SK-N-SH (cell line): ENCODE results near the gene DNAAF9. TPM values are rescaled to one million over a fixed set of nuclear protein-coding genes. Genes with fewer than 3 reads are reported as not detected.

ENCODE experiments used
- CTCF ChIA-PET: fragments of 300-600, 350-600 bp; formaldehyde crosslinking; extraction: SDS; loops from one replicate; lab custom pipeline; 2021; lab: Yijun Ruan, JAX
- POLR2A ChIA-PET: fragments of 350-600 bp; sonication (Branson Sonifier 250); formaldehyde crosslinking; extraction: SDS; loops from one replicate; lab custom pipeline; 2020; ENCODE audit warnings: antibody characterized with exemption, inconsistent platforms; lab: Yijun Ruan, JAX
- DNase-seq: peaks from one replicate; pipeline ENCODE4 v3.0.0; 2012
- H2AFZ ChIP-seq: fragments of 200-600 bp; sonication (generic); 2 replicates; pipeline ENCODE4 v1.8.1; 2016; ENCODE audit warnings: antibody characterized with exemption, mild to moderate bottlenecking, low read depth
- H3F3A ChIP-seq: fragments of 200-600 bp; sonication (generic); replicated peaks from 2 replicates; pipeline ENCODE3; 2016; ENCODE audit warnings: antibody characterized with exemption, mild to moderate bottlenecking; ENCODE audit not compliant: insufficient read depth
- H3K27ac ChIP-seq, 2 experiments: fragments of 200-500 bp in 1 of 2; fragments of 200-600 bp in 1 of 2; sonication (Bioruptor generic) in 1 of 2; sonication (generic), shearing (Covaris generic) in 1 of 2; 2 replicates each; pipeline versions ENCODE4 v1.5.1 to v1.6.1; 2014 to 2016; ENCODE audit warnings: low read depth in 2 of 2, inconsistent platforms in 1 of 2, low read length in 1 of 2, mild to moderate bottlenecking in 1 of 2, mixed read lengths in 1 of 2
- H3K27me3 ChIP-seq: fragments of 200-600 bp; sonication (generic), shearing (Covaris generic); 2 replicates; pipeline ENCODE4 v1.6.1; 2016; ENCODE audit warnings: mixed run types; ENCODE audit not compliant: insufficient read depth
- H3K36me3 ChIP-seq, 2 experiments: fragments of 200-500 bp in 1 of 2; fragments of 200-600 bp in 1 of 2; sonication (Bioruptor generic) in 1 of 2; sonication (generic) in 1 of 2; replicated peaks in 1 of 2; 2 replicates each; pipeline versions ENCODE3 to v1.5.1; 2014 to 2016; ENCODE audit warnings: low read length in 1 of 2, mild to moderate bottlenecking in 1 of 2; ENCODE audit not compliant: insufficient read depth in 2 of 2, control insufficient read depth in 1 of 2
- H3K4me1 ChIP-seq, 2 experiments: fragments of 200-500 bp in 1 of 2; fragments of 200-600 bp in 1 of 2; sonication (Bioruptor generic) in 1 of 2; sonication (generic), shearing (Covaris generic) in 1 of 2; 2 replicates each; pipeline versions ENCODE4 v1.5.1 to v1.6.1; 2014 to 2016; ENCODE audit warnings: low read depth in 1 of 2, low read length in 1 of 2, mixed run types in 1 of 2; ENCODE audit not compliant: insufficient read depth in 2 of 2, control insufficient read depth in 1 of 2
- H3K4me2 ChIP-seq: fragments of 200-600 bp; sonication (generic), shearing (Covaris generic); 2 replicates; pipeline ENCODE4 v1.6.1; 2017; ENCODE audit warnings: mixed run types
- H3K4me3 ChIP-seq, 2 experiments: fragments of 200-500 bp in 1 of 2; fragments of 200-600 bp in 1 of 2; sonication (Bioruptor generic) in 1 of 2; sonication (generic), shearing (Covaris generic) in 1 of 2; 2 replicates each; pipeline versions ENCODE4 v1.5.1 to v1.8.1; 2014 to 2016; ENCODE audit warnings: low read depth in 2 of 2, inconsistent platforms in 1 of 2, low read length in 1 of 2, mild to moderate bottlenecking in 1 of 2, mixed read lengths in 1 of 2, moderate library complexity in 1 of 2
- H3K79me2 ChIP-seq: fragments of 200-600 bp; sonication (generic); 2 replicates; pipeline ENCODE4 v1.8.1; 2017; ENCODE audit warnings: mild to moderate bottlenecking; ENCODE audit not compliant: insufficient read depth
- H3K9ac ChIP-seq: fragments of 200-600 bp; sonication (generic); 2 replicates; pipeline ENCODE4 v1.6.1; 2017; ENCODE audit warnings: mixed run types
- H3K9me2 ChIP-seq: fragments of 200-600 bp; sonication (generic); 2 replicates; pipeline ENCODE4 v1.6.1; 2017; ENCODE audit warnings: mixed run types
- H3K9me3 ChIP-seq: fragments of 200-600 bp; sonication (generic); 2 replicates; pipeline ENCODE4 v1.6.1; 2017; ENCODE audit warnings: mixed run types, mild to moderate bottlenecking, moderate library complexity
- H4K20me1 ChIP-seq: fragments of 200-600 bp; sonication (generic); 2 replicates; pipeline ENCODE4 v1.6.1; 2017; ENCODE audit warnings: mild to moderate bottlenecking, mixed run types; ENCODE audit not compliant: insufficient read depth
- CTCF ChIP-seq: fragments of 200-600 bp; sonication (generic); IDR thresholded peaks from 2 replicates; pipeline ENCODE4 v1.6.1; 2017; ENCODE audit warnings: antibody characterized with exemption, mild to moderate bottlenecking, moderate library complexity
- ELF1 ChIP-seq: IDR thresholded peaks from 2 replicates; pipeline ENCODE4 v1.4.0; 2012
- FOSL2 ChIP-seq: IDR thresholded peaks from 2 replicates; pipeline ENCODE4 v1.4.0; 2012; ENCODE audit warnings: low read depth, mild to moderate bottlenecking, moderate library complexity, borderline replicate concordance
- FOXM1 ChIP-seq: IDR thresholded peaks from 2 replicates; pipeline ENCODE4 v1.4.0; 2012; ENCODE audit warnings: low read depth, mild to moderate bottlenecking
- GABPA ChIP-seq: IDR thresholded peaks from 2 replicates; pipeline ENCODE4 v1.4.0; 2012; ENCODE audit warnings: low read depth, mild to moderate bottlenecking
- GATA2 ChIP-seq: sonication (generic); formaldehyde crosslinking; IDR thresholded peaks from 2 replicates; pipeline ENCODE4 v1.5.0; 2020; ENCODE audit warnings: mild to moderate bottlenecking, missing genetic modification reagents
- MAX ChIP-seq: IDR thresholded peaks from 2 replicates; pipeline ENCODE4 v1.4.0; 2012; ENCODE audit warnings: low read depth
- MEF2A ChIP-seq: IDR thresholded peaks from 2 replicates; pipeline ENCODE4 v1.4.0; 2012; ENCODE audit warnings: low read depth, borderline replicate concordance
- PBX3 ChIP-seq: IDR thresholded peaks from 2 replicates; pipeline ENCODE4; 2012
- RAD21 ChIP-seq: IDR thresholded peaks from 2 replicates; pipeline ENCODE4 v1.6.1; 2012; ENCODE audit warnings: mild to moderate bottlenecking, low read length
- RXRA ChIP-seq: IDR thresholded peaks from 2 replicates; pipeline ENCODE4 v1.4.0; 2012; ENCODE audit warnings: low read depth, mild to moderate bottlenecking, borderline replicate concordance
- SIN3A ChIP-seq: IDR thresholded peaks from 2 replicates; pipeline ENCODE4 v1.6.1; 2012; ENCODE audit warnings: low read depth, mild to moderate bottlenecking, low read length, moderate library complexity, borderline replicate concordance
- USF1 ChIP-seq: IDR thresholded peaks from 2 replicates; pipeline ENCODE4 v1.4.0; 2012; ENCODE audit warnings: low read depth, borderline replicate concordance
- YY1 ChIP-seq: IDR thresholded peaks from 2 replicates; pipeline ENCODE4 v1.4.0; 2012; ENCODE audit warnings: low read depth, mild to moderate bottlenecking
- WGBS: methylation state at CpG from one replicate; pipeline ENCODE4 v1.1.6; 2017; ENCODE audit warnings: low lambda C conversion rate; 5-methylcytosine and 5-hydroxymethylcytosine counted together
- polyA plus RNA-seq, 3 experiments: library from polyadenylated mRNA; depleted of rRNA; stranded (reverse); fragments of >200 nt; gene quantifications; 2 replicates each; pipeline ENCODE4 v1.2.3, GENCODE V29; 2012

The DNAAF9 gene
- 5.5 and 7.9 TPM in 2 replicates for polyA plus RNA-seq (2012; rRNA removed)
- polyA plus RNA-seq (2012; cell fraction: cytosol; rRNA removed): 4.2 and 5.5 TPM in 2 replicates
- 17.5 and 22.0 TPM in 2 replicates for polyA plus RNA-seq (2012; cell fraction: nucleus; rRNA removed)

GRCh38 chr20:3407040-3407770, at the start of gene DNAAF9:
DNAAF9 (minus strand) TSS chr20:3407669; CDS start chr20:3407557, 112 bp downstream.
- Histone ChIP-seq H3F3A (peaks cover 7% of the 10 kb centered on the region), H3K4me2 (peak within 1 kb of the TSS; percentile 92), H3K27ac (peak within 1 kb of the TSS; percentile 66 to 96; a peak in 3 of 4 replicates), H3K9me3 (no peaks in the 10 kb centered on the region), H3K9ac (peak within 1 kb of the TSS; percentile 81), H3K4me3 (peak within 1 kb of the TSS; percentile 64 to 88), H3K79me2 (peaks cover 51% of the 10 kb centered on the region), H4K20me1 (peaks cover 40% of the 10 kb centered on the region), H3K9me2 (no peaks in the 10 kb centered on the region), H2AFZ (peak within 1 kb of the TSS; percentile 95), H3K4me1 (peaks cover 3 to 4% of the 10 kb centered on the region in 2 experiments; a peak in 2 of 4 replicates), H3K27me3 (no peaks in the 10 kb centered on the region), H3K36me3 (no peaks in the 10 kb centered on the region)
- TF ChIP-seq PBX3 (no peak), YY1 (peak; percentile 81; the same call in 1 of the 2 replicates), MAX (0 out of 2 replicates have a peak, but pooled peaks have one; percentile 41), RXRA (no peak), SIN3A (no peak), GATA2 (CRISPR knock-in tag) (no peak), FOXM1 (no peak), CTCF (peak; percentile 43), GABPA (no peak), MEF2A (no peak), USF1 (no peak), FOSL2 (no peak), ELF1 (no peak), RAD21 (no peak)
- ChIA-PET POLR2A (no interaction called here), CTCF (interaction anchor here (0.9 to 1.6 kb wide), 3 partner anchors 27 to 157 kb away, joined by 3 to 4 read pairs (median 4); no protein-coding TSS in a partner anchor)
- WGBS: 4% methylated on average over 11 of the region's 71 CpGs
- DNase-seq: peak; percentile 93
